Keratinocyte (primary cell): ENCODE results near the gene MAIP1. TPM values are rescaled to one million over a fixed set of nuclear protein-coding genes. Genes with fewer than 3 reads are reported as not detected.

ENCODE experiments used
- DNase-seq: peaks from one replicate; pipeline ENCODE4 v3.0.0-alpha.2; 2011; ENCODE audit warnings: low read depth, missing footprints, low spot score
- FAIRE-seq: peaks from 2 replicates; lab custom pipeline; 2011; peaks lifted over from hg19 to GRCh38; lab: Jason Lieb, UNC
- H2AFZ ChIP-seq: 2 replicates; pipeline ENCODE4 v1.6.0; 2012; ENCODE audit warnings: low read length, control low read depth, inconsistent platforms; ENCODE audit not compliant: control insufficient read depth
- H3K27ac ChIP-seq: 2 replicates; pipeline ENCODE4 v1.5.1; 2011; ENCODE audit warnings: low read length; ENCODE audit not compliant: control insufficient read depth, insufficient read depth
- H3K27me3 ChIP-seq: 3 replicates; pipeline ENCODE4 v1.6.0; 2011; ENCODE audit warnings: low read length; ENCODE audit not compliant: control insufficient read depth, insufficient read depth; ENCODE audit errors: extremely low read depth
- H3K36me3 ChIP-seq, 2 experiments: 2 replicates in 1 of 2; 3 replicates in 1 of 2; pipeline ENCODE4 v1.5.1; 2011; ENCODE audit warnings: low read length in 2 of 2, mild to moderate bottlenecking in 1 of 2; ENCODE audit not compliant: control insufficient read depth in 2 of 2, insufficient read depth in 2 of 2; ENCODE audit errors: extremely low read depth in 1 of 2
- H3K4me1 ChIP-seq: 3 replicates; pipeline ENCODE4 v1.5.1; 2011; ENCODE audit warnings: low read length; ENCODE audit not compliant: control insufficient read depth, insufficient read depth; ENCODE audit errors: extremely low read depth
- H3K4me2 ChIP-seq: 3 replicates; pipeline ENCODE4 v1.6.0; 2011; ENCODE audit warnings: low read depth, low read length; ENCODE audit not compliant: control insufficient read depth, insufficient read depth; ENCODE audit errors: extremely low read depth
- H3K4me3 ChIP-seq, 3 experiments: fragments of 200-600 bp in 1 of 3; sonication (generic) in 1 of 3; 2 replicates in 2 of 3; 3 replicates in 1 of 3; pipeline ENCODE4 v1.5.1; 2011 to 2016; ENCODE audit warnings: low read length in 3 of 3, mild to moderate bottlenecking in 3 of 3, control low read depth in 2 of 3, inconsistent platforms in 1 of 3, low read depth in 1 of 3, mixed read lengths in 1 of 3, mixed run types in 1 of 3, moderate library complexity in 1 of 3; ENCODE audit not compliant: control insufficient read depth in 2 of 3, insufficient read depth in 2 of 3; ENCODE audit errors: extremely low read depth in 1 of 3
- H3K79me2 ChIP-seq: 2 replicates; pipeline ENCODE4 v1.6.0; 2012; ENCODE audit warnings: low read length; ENCODE audit not compliant: control insufficient read depth, insufficient read depth
- H3K9ac ChIP-seq: 3 replicates; pipeline ENCODE4 v1.6.0; 2011; ENCODE audit warnings: low read length; ENCODE audit not compliant: control insufficient read depth, insufficient read depth; ENCODE audit errors: extremely low read depth
- H3K9me1 ChIP-seq: 3 replicates; pipeline ENCODE4 v1.6.0; 2011; ENCODE audit warnings: low read length; ENCODE audit not compliant: control insufficient read depth, insufficient read depth; ENCODE audit errors: extremely low read depth
- H3K9me3 ChIP-seq: 2 replicates; pipeline ENCODE4 v1.5.1; 2012; ENCODE audit warnings: low read depth, low read length; ENCODE audit not compliant: control insufficient read depth
- H4K20me1 ChIP-seq: 3 replicates; pipeline ENCODE4 v1.6.0; 2011; ENCODE audit warnings: low read length; ENCODE audit not compliant: control insufficient read depth, insufficient read depth; ENCODE audit errors: extremely low read depth
- CTCF ChIP-seq, 3 experiments: IDR thresholded peaks in 1 of 3; conservative IDR thresholded peaks in 1 of 3; optimal IDR thresholded peaks in 1 of 3; 2 replicates in 2 of 3; 3 replicates in 1 of 3; pipeline versions ENCODE3 to v1.5.1; 2011; ENCODE audit warnings: low read length in 3 of 3, mild to moderate bottlenecking in 3 of 3, moderate library complexity in 2 of 3, control low read depth in 1 of 3, inconsistent platforms in 1 of 3; ENCODE audit not compliant: insufficient read depth in 2 of 3; ENCODE audit errors: extremely low read depth in 1 of 3
- EZH2 ChIP-seq: IDR thresholded peaks from one replicate; pipeline ENCODE4 v1.6.1; 2012; ENCODE audit warnings: inconsistent platforms, mild to moderate bottlenecking, low read length, moderate library complexity
- dilution Hi-C: fragments of 300-500 bp; cut with MboI; formaldehyde crosslinking; loops from one replicate; pipeline ENCODE4 v1.7.0; 2020; ENCODE audit warnings: low sequenced_read_pairs; ENCODE audit not compliant: extremely low pct_ligation_motif_present
- polyA plus RNA-seq, 5 experiments: library from polyadenylated mRNA; depleted of rRNA in 3 of 5; stranded (reverse) in 3 of 5; stranded (forward) in 1 of 5; unstranded in 1 of 5; fragments of >200 nt; gene quantifications; 1 replicate in 1 of 5; 2 replicates in 3 of 5; 3 replicates in 1 of 5; pipeline versions ENCODE4 v1.2.1 to v1.2.3, GENCODE V29; 2011 to 2012; ENCODE audit warnings: missing spikeins in 2 of 5, low read depth in 1 of 5, low replicate concordance in 1 of 5

MAIP1 gene
- polyA plus RNA-seq, 1 donor (not counting 4 experiments of a cell fraction or from before 2014, with no cell fraction given), result 17.4 TPM

GRCh38 chr2:199984755-199985154 is 29.4 kb downstream of the MAIP1 start:
- dilution Hi-C loops, result no loop called here
- DNase-seq (no peak), FAIRE-seq (no peak)
- H3K9me3 ChIP-seq, result no peaks in the 10 kb centered on the region
- no peaks in the 10 kb centered on the region for H4K20me1 ChIP-seq
- H3K36me3 ChIP-seq, result no peaks in the 10 kb centered on the region
- no peak for TF ChIP-seq EZH2
- TF ChIP-seq CTCF (optimal IDR thresholded peaks at IDR 0.05 in 1 of 3, IDR thresholded peaks at IDR 0.05 in 1 of 3, conservative IDR thresholded peaks at IDR 0.05 in 1 of 3; ENCODE audit: extremely low read depth in 1 of 3, insufficient read depth in 2 of 3, low read length in 3 of 3), result no peak
- H3K79me2 ChIP-seq, result no peaks in the 10 kb centered on the region
- no peak overlapping the region for H3K9ac ChIP-seq
- H3K4me3 ChIP-seq, result no peak overlapping the region
- H3K4me2 ChIP-seq, result no peak overlapping the region
- no peak overlapping the region for H3K27ac ChIP-seq
- H3K27me3 ChIP-seq, result no peaks in the 10 kb centered on the region
- no peaks in the 10 kb centered on the region for H3K9me1 ChIP-seq
- peaks cover 9% of the 10 kb centered on the region for H3K4me1 ChIP-seq
- H2AFZ ChIP-seq, result no peak overlapping the region

GRCh38 chr2:199985625-199986207 is 30.3 kb downstream of the MAIP1 start:
- no peak overlapping the region for H3K9ac ChIP-seq
- H3K27me3 ChIP-seq, result no peaks in the 10 kb centered on the region
- peak overlapping the region; percentile 94 for H2AFZ ChIP-seq
- dilution Hi-C loops, result no loop called here
- H3K4me1 ChIP-seq, result peaks cover 8% of the 10 kb centered on the region
- DNase-seq, result peak; percentile 65
- no peaks in the 10 kb centered on the region for H3K9me3 ChIP-seq
- no peaks in the 10 kb centered on the region for H4K20me1 ChIP-seq
- no peak overlapping the region for H3K27ac ChIP-seq
- peak overlapping the region; percentile 24 for H3K4me2 ChIP-seq
- peak; percentile 82 to 94 (median 85) for TF ChIP-seq CTCF (optimal IDR thresholded peaks at IDR 0.05 in 1 of 3, IDR thresholded peaks at IDR 0.05 in 1 of 3, conservative IDR thresholded peaks at IDR 0.05 in 1 of 3; ENCODE audit: extremely low read depth in 1 of 3, insufficient read depth in 2 of 3, low read length in 3 of 3)
- no peak for TF ChIP-seq EZH2
- H3K4me3 ChIP-seq, result no peak overlapping the region
- no peaks in the 10 kb centered on the region for H3K9me1 ChIP-seq
- H3K36me3 ChIP-seq, result no peaks in the 10 kb centered on the region
- H3K79me2 ChIP-seq, result no peaks in the 10 kb centered on the region
- FAIRE-seq, result peak; percentile 80
